ENCODE results near the gene FAM187B. TPM values are rescaled to one million over a fixed set of nuclear protein-coding genes. Genes with fewer than 3 reads are reported as not detected.
A peak's percentile ranks its signal among the peaks of the same experiment; 100 is the strongest.

Gene FAM187B
- total RNA-seq, 6 experiments from 2014 or later, result not detected

GRCh38 chr19:35236638-35237400, 8.3 kb upstream of the FAM187B start:
- Histone ChIP-seq H3K9me3 (no peaks in the 10 kb centered on the region), H3K27me3 (no peaks in the 10 kb centered on the region), H3K36me3 (no peaks in the 10 kb centered on the region), H3K4me1 (no peaks in the 10 kb centered on the region), H3K27ac (no peak overlapping the region), H3K4me3 (no peak overlapping the region)
- peak; percentile 41 to 80 (median 54) for ATAC-seq
- TF ChIP-seq CTCF (IDR thresholded peaks at IDR 0.05), result peak; percentile 15 to 40 (median 36)
- TF ChIP-seq POLR2A (IDR thresholded peaks at IDR 0.05), result no peak
- intact Hi-C loops (cut with DNase I), result no loop called here
- peak in 1 of 3 donors; percentile 44 for DNase-seq
- WGBS (ENCODE audit: insufficient coverage, low coverage, low lambda C conversion rate, missing lambda C conversion rate), result 75% methylated on average over 6 of the region's 6 CpGs

- Histone ChIP-seq H3K36me3 (no peaks in the 10 kb centered on the region), H3K9me3 (no peaks in the 10 kb centered on the region), H3K27me3 (no peaks in the 10 kb centered on the region), H3K4me1 (no peaks in the 10 kb centered on the region), H3K27ac (no peak overlapping the region), H3K4me3 (no peak overlapping the region)
- ATAC-seq, result no peak
- 37% methylated on average over 4 of the region's 5 CpGs for WGBS (ENCODE audit: insufficient coverage, low coverage, low lambda C conversion rate, missing lambda C conversion rate)
- intact Hi-C loops (cut with DNase I), result no loop called here
- peak in 1 of 3 donors; percentile 11 for DNase-seq
- no peak for TF ChIP-seq POLR2A (IDR thresholded peaks at IDR 0.05)
- no peak for TF ChIP-seq CTCF (IDR thresholded peaks at IDR 0.05)
Observed at GRCh38 chr19:35232912-35233311, 4.4 kb upstream of the FAM187B start.

GRCh38 chr19:35231956-35232645, 3.6 kb upstream of the FAM187B start:
- Histone ChIP-seq H3K27me3 (no peaks in the 10 kb centered on the region), H3K27ac (no peak overlapping the region), H3K36me3 (no peaks in the 10 kb centered on the region), H3K9me3 (no peaks in the 10 kb centered on the region), H3K4me3 (no peak overlapping the region), H3K4me1 (no peaks in the 10 kb centered on the region)
- TF ChIP-seq POLR2A (IDR thresholded peaks at IDR 0.05), result no peak
- TF ChIP-seq CTCF (IDR thresholded peaks at IDR 0.05), result no peak
- intact Hi-C loops (cut with DNase I), result no loop called here
- 97% methylated on average over 7 of the region's 14 CpGs for WGBS (ENCODE audit: insufficient coverage, low coverage, low lambda C conversion rate, missing lambda C conversion rate)
- ATAC-seq (no peak), DNase-seq (peak in 1 of 3 donors; percentile 27)

- H3K36me3 ChIP-seq, result no peaks in the 10 kb centered on the region
- no peak overlapping the region for H3K4me3 ChIP-seq
- H3K4me1 ChIP-seq, result no peaks in the 10 kb centered on the region
- peak in 1 of 3 donors; percentile 12 for DNase-seq
- H3K27me3 ChIP-seq, result no peaks in the 10 kb centered on the region
- no peak for ATAC-seq
- intact Hi-C loops (cut with DNase I), result no loop called here
- no peaks in the 10 kb centered on the region for H3K9me3 ChIP-seq
- H3K27ac ChIP-seq, result no peak overlapping the region
- TF ChIP-seq CTCF (IDR thresholded peaks at IDR 0.05) (no peak), POLR2A (IDR thresholded peaks at IDR 0.05) (no peak)
- 96% methylated on average over 8 of the region's 8 CpGs for WGBS (ENCODE audit: insufficient coverage, low coverage, low lambda C conversion rate, missing lambda C conversion rate)
Observed at GRCh38 chr19:35229601-35230000, 1.1 kb upstream of the FAM187B start.

All from right lobe of liver (tissue), 6 donors.